ENCODE results near the gene BCKDHA.
"Not testable (repeated sequence)": the region's sequence is repeated elsewhere in the genome, so short reads cannot be mapped to it uniquely, and the experiment has no call there.

The BCKDHA gene

DNA sequence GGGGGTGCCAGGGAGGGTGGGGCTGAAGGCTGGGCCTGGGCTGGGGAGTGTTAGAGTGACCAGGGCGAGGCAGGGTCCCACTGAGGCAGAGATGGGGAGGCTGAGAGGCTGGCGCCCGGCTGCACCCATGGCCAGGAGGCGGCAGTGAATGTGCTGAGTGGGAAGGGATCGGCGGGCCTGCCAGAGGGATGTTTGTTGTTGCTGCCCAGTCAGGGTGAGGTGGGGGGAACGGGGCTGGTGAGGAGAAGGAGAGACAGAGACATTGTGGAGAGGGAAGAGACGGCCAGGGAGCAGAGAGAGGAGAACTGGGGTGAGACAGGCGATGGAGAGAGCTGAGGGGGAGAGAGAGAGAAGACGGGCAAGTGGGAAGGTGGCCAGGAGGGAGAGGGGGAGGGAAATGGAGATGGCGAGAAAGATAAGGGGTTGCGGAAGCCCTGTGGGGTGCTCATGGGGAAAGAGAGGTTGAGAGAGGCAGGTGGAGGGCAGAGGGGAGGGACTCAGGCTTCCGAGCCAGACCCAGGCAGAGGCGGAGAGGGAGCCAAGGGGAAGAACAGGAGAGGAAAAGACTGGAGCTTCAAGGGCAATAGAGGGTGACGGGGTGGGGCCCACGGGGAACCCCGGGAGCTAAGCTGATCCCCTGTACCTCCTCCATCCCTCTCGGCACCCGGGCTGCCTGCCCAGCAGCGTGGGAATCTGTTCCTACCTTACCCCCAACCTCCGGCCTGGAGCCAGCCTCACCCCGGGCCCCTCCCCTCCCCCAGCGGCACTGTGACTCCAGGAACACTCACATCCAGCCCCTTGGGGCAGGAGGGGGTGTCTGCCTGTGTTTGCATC is 30.2 kb downstream of the BCKDHA start:
- no peak for DNase-seq

DNA sequence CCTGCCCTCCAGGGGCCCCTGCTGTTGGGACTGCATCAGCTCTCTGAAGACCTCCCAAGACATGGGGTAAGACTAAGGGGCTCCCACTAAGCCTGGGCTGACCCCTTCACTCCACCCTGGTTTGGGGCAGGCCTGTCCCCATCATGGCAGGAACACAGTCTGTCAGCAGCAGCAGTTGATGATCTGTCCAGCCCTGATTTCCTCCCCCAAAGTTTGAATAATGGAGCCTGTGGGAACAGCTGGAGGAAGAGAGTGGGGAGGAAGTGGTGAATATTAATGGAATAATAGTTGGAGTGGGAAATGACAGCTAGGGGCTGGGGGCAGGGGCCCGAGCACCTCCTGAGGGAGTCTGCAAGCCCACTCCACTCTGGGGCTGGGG is 30.9 kb downstream of the BCKDHA start:
- DNase-seq, result no peak

DNA sequence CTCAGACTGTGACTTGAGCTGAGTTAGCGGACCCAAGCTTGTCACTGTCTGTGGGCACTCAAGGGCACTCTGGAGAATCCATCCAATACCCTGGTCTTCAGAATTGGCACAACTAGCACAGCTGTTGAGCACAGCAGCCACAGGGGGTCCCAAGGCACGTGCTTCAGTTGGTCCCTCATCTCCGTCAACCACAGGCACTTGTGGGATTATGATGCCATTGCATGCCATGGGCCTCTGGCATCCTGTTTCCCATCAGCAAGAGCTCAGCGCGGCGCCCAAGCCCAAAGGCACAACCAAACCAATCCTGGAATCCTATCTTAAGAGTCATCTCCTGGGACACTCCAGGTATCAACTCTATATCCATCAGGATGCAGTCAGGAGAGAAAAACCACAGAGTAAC is 33.3 kb downstream of the BCKDHA start:
- DNase-seq, result no peak

DNA sequence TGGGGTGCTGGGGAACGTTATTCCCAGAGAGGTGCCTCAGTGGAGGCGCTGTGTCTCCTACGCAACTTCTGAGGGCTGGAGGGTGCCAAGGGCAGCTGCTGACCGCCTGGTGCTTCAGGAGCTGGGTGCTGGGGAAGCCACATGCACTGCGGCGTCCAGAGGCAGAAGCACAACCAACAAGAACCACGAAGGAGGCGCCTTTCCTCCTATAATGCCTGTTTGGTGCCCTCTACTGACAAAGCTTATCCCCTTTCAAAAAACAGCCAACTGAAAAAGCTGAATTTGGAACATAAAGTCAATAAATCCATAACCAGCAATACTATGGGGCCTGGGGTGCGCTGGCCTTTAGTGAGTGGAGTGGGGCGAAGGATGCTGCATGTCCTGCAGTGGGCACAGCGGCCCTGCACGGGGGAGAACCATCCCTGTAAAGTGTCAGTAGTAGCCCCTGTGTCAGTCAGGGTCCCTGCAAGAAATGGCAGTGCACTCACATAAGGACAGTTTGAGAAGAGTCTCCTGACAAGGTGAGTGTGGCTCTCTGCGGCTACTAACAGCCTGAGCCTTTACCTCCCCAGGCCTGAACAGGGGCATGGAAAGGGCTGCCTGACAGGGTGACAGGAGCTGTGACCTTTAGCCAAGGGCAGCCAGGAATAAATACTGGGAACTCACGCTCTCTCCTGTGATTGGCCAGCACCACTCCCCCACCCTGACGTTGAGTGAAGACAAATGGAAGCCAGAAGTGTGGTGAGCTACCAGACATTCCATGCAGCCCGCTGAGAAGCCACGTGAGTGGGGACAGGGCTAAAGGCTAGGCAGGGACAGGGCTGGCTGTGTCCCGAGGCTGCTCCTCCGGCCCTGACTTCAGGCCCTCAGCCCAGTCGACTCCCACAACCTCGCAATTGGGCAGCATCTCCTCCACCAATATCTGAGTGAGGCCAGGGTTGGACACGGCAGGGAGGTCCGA is 34.1 kb downstream of the BCKDHA start:
- DNase-seq, result no peak

DNA sequence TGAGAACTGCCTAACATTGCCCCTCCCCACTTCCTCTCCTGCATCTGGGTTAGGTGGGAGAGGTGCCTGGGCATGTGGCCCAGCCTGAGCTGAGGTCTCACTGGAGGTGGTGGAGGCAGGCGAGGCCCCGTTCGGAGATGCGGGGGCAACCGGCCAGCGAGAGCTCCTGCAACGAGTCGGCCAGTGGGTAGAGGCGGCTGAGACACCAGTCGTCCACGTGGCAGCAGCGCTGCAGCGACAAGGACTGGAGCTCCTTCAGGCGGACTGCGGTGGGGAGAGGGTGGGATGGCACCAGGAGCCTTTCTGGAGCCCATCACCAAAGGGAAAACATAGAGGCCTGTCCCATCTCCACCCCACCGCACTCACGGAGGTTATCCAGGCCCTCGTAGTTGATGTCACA is 35.6 kb downstream of the BCKDHA start:
- DNase-seq, result no peak

DNA sequence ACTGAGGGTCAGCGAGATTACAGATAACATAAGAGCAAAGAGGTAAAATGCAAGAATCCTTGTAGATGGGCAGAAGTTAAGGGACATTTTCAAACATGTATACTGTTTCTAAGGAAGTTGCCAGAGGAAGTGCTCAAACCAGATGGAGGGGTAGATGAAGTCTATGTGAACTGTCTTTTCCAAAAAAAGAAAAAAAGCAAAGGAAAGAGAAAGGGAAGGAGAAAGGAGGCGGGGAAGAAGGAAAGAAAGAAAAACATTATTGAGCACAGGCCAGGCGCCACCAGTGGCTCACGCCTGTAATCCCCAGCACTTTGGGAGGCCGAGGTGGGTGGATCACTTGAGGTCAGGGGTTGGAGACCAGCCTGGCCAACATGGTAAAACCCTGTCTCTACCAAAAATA is 36.8 kb downstream of the BCKDHA start:
- DNase-seq, result no peak

DNA sequence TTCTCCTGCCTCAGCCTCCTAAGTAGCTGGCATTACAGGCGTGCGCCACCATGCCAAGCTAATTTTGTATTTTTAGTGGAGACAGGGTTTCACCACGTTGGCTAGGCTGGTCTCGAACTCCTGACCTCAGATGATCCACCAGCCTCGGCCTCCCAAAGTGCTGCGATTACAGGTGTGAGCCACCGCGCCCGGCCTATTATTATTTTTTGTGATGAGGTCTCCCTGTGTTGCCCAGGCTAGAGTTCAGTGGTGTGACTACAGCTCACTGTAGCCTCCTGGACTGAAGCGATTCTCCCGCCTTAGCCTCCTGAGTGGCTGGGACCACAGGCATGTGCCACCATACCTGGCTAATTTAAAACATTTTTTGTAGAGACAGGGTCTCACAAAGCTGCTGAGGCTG is 37.8 kb downstream of the BCKDHA start:
- not testable (repeated sequence) for DNase-seq

DNA sequence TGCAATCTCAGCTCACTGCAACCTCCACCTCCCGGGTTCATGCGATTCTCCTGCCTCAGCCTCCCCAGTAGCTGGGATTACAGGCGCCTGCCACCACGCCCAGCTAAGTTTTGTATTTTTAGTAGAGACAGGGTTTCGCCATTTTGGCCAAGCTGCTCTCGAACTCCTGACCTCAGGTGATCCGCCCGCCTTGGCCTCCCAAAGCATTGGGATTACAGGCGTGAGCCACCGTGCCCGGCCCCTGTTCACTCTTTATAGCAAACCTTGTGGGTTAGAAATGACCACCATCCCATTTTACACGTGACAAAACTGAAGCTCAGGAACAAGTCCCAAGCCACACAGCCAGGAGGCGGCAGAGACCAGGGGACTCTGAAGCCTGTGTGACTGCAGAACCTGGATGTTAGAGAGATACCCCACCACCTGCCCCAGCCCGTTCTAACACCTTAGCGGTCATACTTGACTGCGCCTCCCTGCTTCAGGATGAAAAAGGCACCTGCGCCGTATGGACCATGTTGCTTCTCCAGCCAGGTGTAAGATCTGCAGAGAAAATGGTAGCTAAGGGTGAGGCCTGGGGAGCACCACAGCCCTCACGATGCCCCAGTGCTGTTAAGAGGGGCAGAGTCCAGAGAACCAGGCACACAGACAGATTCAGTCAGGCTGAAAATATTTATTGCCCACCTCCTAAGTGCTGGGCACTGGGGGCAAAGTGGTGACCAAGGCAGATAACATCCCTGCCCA is 38.5 kb downstream of the BCKDHA start:
- DNase-seq, result no peak

DNA sequence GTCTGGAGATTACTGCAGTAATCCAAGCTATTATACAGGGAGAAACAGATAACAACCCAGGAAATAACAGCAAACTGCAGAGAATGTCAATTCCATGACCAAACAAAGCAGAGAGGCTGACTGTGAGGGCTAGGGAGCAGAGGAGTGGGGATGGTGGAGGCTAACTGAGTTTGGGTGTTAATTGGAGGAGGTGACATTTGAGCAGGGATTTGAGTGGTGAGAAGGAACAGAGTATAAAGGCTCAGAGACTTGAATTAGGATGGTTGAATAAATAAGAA is 39.0 kb downstream of the BCKDHA start:
- DNase-seq, result no peak

DNA sequence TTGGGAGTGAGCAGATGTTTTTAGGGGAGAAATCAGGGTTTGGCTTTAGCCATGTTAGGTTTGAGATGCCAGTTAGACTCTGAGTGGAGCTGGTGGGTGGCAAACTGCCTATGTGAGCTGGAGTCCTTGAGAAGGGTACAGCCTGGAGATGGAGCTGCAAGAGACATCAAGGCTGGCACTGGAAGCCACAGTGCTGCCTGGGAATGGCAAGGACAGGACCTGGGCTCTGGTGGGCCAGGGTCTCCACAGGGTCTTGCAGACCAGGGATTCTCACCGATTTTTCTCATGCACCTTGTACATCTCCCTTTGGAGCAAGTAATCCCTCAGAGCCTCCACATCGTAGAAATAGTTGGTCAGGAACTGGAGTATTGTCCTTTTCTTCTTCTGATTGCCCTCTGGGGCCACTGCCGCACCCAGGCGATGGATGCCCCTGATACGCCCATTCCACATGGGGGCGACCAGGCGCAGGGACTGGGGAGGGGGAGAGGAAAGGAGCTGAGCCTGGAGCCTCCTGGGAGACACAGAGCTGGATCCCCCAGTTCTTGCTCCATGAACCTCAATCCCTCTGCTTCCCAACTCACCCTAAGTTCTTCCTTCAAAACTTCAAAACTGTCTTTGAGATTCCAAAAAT is 40.4 kb downstream of the BCKDHA start:
- no peak for DNase-seq

DNA sequence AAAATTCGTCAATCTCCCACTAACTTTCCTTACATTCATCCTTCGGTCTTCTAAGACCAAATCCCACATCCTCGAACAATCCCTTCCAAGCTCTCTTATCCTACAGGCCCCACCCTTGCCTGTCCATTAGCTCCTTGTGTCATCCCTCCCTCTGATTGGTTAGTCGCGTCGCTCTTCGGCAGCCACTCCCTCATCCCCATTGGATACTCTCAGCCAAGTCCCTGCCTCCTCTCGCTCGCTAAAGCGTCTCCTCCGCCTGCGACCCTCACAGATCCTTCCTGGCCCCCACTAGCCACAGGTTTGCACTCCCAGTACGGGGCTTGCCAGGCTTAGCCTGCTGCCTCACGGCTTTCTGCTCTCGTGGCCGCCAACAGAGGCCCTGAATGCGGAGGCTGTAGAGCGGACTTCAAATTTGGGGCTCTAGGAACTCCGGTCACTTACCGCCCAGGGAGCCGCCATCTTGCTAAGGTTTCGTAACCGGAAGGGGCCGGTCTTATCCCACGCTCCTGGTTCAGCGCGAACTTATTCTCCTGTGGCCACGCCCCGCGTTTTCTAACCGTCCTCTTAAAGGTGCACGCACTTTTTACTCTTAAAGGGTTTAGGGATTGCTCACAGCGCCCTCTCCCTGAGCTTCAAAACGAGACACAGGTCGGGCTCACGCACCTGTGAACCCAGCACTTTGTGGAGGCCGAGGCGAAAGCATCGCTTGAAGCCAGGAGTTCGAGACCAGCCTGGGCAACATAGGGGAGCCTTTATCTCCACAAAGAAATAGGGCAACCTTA is 42.0 kb downstream of the BCKDHA start, which contains the start of gene DMAC2:
TSS of gene DMAC2 (minus strand) at position 472 of the 782 bp plus-strand sequence. CDS start at position 459, 13 bp downstream.
- DNase-seq, result peak; percentile 97

DNA sequence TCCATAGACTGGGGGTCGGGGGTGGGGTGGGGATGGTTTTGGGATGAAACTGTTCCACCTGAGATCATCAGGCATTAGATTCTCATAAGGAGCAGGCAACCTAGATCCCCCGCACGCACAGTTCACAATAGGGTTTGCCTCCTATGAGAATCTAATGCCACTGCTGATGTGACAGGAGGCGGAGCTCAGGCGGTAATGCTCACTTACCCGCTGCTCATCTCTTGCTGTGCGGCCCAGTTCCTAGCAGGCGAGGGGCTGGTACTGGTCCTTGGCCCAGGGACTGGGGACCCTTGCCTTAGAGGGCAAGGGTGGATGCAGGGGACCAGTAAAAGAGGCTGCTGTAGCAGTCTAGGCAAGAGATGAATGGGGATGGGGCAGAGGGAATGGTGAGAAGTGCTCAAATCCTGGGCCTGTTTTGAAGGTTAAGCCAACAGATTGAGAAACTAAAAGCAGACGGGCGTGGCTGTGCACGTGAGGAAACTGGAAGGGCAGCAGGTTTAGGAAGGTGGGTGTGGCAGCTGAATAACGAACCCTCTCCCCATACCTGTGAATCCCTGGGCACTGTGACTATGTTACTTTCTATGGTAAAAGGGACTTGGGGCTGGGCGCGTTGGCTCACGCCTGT is 43.8 kb downstream of the BCKDHA start:
- DNase-seq, result no peak

DNA sequence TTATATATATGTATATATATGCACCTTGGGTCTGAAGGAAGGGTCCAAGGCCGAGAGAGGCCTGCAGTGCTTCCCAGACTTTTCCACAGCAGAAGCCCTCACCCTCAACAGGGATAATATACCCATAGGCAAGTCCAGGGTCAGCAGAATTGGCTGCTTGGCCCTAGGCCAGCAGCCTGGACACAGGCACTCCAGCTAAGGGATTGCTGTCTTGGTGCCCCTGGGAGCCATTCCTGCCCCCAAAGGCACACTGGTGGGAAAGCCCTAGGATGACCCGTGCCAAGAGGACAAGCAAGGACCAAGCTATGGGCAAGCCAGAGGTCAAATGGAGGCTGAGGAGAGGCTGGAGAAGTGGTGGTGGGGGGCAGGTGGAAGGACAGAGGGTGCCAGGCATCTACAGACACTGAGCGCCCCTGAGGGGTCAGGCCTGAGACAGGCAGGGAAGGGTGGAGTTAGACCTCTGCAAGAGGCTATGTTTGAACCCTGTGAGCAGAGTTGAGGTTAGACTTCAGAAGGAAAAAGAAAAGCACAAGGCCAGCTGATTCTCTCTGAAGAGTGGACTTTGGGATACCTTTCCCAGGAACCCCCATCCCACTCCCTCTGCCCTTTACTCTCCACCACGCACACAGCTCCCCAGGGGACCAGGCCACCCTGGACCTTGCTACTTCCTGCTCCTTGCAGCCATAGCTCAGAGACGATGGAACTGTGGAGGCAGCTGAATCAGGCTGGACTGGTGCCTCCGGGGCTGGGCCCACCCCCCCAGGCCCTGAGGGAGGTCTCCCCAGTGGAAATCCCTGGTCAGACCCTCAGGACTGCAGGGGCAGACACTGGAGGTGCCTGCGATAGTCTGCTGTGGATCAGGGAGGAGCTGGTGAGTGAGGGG is 45.1 kb downstream of the BCKDHA start, which contains the start of gene ERICH4:
TSS of gene ERICH4 (plus strand) at position 684 of the 883 bp plus-strand sequence. CDS start at position 698, 14 bp downstream.
- no peak for DNase-seq

DNA sequence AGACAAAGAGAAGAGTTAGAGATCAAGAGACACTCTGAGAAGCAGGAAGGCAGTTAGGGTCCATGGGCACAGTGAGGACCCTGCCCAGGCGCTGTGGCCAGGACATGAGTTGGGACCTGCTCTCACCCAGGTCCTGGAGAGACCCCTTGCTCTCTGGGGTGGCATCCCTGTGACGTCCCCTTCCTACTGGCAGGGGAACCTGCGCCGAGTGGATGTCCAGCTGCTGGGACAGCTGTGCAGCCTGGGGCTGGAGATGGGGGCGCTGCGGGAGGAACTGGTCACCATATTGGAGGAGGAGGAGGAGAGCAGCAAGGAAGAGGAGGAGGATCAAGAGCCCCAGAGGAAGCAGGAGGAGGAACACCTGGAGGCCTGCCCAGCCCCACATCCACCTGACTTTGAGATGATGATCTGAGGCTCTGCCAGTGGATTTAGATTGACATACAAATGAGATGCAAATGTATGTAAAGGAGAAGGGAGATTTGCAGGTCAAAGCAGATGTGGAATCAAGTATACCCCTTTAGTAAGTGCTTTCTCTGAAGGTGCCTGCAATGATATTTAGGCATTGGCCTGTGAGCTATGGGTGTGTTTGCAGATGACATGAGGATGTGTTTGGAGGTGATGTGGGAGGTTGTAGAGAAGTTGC is 46.3 kb downstream of the BCKDHA start:
- DNase-seq, result no peak

DNA sequence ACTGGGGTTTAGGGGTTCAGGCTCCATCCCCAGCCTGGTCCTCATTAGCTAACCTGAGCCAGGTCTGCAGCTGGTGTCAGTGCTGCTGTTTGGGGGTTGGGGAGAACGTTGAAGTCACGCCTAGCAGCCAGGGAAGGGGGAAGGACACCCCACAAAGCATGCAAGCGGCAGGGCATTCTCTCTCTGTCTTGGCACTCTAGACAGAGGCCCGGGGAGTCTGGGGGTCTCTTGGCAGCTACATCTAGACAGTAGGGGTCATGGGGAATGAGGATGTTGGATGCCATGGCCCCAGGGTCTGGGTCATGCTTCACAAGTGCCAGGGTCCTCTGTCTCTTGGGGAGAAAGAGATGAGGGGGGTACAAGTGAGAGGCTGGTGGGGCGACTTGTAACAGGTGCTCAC is 48.0 kb downstream of the BCKDHA start:
- no peak for DNase-seq

DNA sequence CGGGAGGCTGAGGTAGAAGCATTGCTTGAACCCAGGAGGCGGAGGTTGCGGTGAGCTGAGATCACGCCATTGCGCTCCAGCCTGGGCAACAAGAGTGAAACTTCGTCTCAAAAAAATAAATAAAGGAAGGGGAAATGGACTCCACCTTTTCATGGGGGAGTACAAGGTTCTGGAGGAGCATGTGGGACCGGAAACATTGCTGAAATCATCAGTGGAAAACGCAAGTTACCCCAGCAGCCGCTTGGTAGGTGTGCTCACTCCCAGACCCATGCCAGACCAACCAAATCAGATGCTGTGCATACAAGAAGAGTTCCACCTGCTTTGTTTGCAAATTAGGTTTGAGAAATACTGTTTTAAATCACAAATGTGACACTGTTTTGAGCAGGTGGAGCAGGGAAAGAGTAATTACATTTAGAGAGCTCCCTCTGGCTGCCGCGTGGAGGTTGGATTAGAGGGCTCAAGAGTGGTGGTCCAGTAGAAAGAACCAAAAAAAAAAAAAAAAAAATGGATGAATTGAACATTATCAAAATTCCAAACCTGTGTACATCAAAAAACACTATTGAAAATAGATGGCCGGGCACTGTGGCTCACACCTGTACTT is 50.2 kb downstream of the BCKDHA start:
- no peak for DNase-seq

DNA sequence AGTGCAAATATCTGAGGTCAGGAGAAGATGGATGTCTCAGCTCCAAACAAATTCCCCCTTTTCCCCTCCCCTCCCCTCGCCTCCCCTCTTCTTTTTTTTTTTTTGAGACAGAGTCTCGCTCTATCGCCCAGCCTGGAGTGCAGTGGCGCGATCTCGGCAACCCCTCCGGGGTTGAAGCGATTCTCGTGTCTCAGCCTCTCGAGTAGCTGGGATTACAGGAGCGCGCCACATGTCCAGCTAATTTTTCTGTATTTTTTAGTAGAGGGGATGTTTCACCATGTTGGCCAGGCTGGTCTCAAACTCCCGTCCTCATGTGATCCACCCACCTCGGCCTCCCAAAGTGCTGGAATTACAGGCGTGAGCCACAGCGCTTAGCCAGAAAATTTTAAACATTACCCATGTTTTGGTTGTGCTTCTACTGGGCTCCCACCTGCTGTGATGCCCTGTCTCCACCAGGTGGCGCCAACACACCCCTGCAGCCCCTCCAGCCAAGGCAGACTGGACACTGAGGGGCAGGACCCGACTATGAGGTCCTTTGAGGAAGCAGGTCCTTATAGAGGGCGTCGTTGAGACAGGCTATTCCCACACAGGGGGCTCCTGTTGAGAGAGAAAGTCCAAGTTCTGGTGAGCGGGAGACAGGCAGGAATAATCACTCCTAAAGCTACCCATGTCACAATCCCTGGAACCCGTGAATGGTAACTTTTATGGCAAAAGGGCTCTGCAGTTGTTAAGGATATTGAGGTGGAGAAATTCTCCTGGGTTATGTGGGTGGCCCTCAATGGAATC is 51.7 kb downstream of the BCKDHA start:
- DNase-seq, result peak; percentile 58

DNA sequence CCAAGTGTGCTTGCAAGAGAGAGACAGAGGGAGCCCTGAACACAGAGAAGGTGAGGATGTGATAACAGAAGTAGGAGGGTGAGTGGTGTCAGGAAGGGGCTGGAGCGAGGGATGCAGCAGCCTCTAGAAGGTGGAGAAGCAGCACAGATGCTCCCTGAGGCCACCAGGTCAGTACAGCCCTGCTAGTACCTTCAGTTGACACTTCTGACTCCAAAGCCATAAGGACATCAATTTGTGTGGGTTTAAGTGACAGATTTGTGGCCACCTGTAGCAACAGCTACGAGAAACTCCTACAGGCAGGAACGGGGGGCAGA is 52.2 kb downstream of the BCKDHA start:
- no peak for DNase-seq

All from fibroblast of skin of right quadriceps (primary cell).